GM13976 (cell line): ENCODE measurements around the gene RRAS2.

Source experiments
- DNase-seq: peaks from one replicate; pipeline ENCODE4 v3.0.0; 2012; ENCODE audit warnings: low spot score
- CTCF ChIP-seq: IDR thresholded peaks from 2 replicates; pipeline ENCODE4 v1.5.1; 2012; ENCODE audit warnings: borderline replicate concordance, mild to moderate bottlenecking; ENCODE audit not compliant: insufficient read depth; ENCODE audit errors: extremely low read depth, missing control alignments, control extremely low read depth
- in situ Hi-C: fragments of 300-500 bp; cut with MboI; formaldehyde crosslinking; loops from one replicate; pipeline ENCODE4 v1.12.0; 2022; ENCODE audit warnings: low sequenced_read_pairs, mixed read lengths, inconsistent platforms; ENCODE audit not compliant: unreplicated experiment

The RRAS2 gene

DNA sequence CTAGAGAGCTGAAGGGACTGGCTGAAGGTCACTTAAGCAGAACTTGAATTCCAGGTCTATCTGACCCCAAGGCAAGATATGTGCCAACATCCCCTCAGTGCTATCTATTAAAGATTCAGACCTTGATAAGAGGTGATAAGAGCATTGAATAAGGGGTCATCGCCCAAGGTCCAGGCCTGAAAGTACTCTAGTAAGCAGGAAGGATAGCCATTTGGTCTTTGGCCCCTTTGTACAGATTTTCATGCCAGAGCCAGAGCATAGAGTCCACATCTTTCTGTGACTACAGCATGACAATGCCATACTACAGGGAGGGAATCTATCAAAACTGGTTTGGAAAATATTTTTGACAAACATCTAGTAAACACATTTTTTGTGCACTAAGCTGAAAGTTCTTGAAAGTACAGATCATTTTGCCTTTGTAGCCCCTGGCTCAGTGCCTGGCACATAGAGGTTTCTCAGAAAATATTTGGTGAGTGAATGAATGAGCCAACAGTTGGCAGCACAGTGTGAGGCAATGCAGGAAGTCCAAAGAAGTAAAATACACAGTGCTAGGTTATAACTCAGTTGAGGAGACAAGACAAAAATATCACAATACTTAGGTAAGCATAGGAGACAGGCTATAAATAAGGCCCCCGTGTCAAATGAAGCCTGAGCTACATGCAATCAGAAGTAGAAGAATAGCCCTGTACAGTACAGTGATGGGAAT is 15.1 kb upstream of the RRAS2 start:
- in situ Hi-C loops, result no loop called here
- DNase-seq, result no peak
- TF ChIP-seq CTCF, result no peak

DNA sequence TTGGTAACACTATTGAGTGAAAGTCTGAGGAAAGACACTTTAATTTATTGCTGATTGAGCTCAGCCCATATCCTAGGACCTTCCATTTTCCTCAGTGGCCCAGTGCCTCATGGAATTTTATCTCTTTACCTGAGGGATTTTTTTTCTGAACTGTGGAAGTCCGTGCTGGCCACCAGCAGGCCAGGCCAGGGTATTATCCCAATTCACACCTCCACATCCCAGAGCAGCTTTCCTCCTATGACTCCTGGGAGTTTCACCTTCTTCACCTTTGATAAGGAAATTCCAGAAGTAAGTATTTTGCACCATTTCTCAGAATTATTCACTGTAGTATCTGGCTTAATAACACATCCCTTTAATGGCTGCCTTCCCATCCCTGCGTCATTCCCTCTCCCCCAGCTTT is 13.0 kb upstream of the RRAS2 start:
- no peak for DNase-seq
- in situ Hi-C loops, result no loop called here
- TF ChIP-seq CTCF, result no peak

- in situ Hi-C loops, result no loop called here
- DNase-seq, result no peak
- TF ChIP-seq CTCF, result no peak
These were observed 12.3 kb upstream of the RRAS2 start for GRCh38 chr11:14371249-14371648.

DNA sequence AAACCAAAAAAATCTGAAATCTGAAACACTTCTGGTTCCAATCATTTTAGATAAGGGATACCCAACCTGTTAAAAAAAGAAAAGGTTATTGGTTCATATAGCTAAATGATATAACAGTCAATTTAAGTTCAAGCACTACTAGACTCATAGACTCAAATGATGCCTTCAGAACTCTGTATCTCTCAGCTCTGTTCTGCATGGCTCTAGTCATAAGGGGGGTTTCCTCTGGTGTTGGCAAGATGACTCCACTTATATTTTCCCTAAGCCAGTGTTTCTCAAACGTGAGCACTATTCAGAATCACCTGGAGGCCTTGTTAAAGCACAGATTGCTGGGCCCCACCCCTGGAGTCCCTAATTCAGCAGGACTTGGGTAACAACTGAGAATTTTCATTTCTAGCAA is 11.5 kb upstream of the RRAS2 start:
- TF ChIP-seq CTCF, result no peak
- in situ Hi-C loops, result no loop called here
- DNase-seq, result no peak

- TF ChIP-seq CTCF, result no peak
- in situ Hi-C loops, result no loop called here
- no peak for DNase-seq
These were observed 10.6 kb upstream of the RRAS2 start for GRCh38 chr11:14369598-14369997.

DNA sequence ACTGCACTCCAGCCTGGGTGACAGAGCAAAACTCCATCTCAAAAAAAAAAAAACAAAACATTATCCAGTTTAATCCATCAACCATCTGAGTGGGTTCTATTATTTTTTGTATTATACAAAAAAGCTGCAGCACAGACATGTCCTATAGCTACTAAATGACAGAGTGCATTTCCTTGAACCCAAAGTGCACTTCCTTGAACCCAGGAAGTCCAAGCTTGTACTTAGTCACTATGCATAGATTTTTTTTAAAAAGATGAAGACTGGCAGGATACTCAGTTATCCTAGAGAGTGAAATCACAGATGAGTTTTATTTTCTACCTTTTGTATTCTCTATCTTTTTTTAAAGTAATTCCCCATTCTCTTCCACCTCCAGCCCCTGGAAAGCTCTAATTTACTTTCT is 8.0 kb upstream of the RRAS2 start:
- no peak for DNase-seq
- in situ Hi-C loops, result no loop called here
- no peak for TF ChIP-seq CTCF

DNA sequence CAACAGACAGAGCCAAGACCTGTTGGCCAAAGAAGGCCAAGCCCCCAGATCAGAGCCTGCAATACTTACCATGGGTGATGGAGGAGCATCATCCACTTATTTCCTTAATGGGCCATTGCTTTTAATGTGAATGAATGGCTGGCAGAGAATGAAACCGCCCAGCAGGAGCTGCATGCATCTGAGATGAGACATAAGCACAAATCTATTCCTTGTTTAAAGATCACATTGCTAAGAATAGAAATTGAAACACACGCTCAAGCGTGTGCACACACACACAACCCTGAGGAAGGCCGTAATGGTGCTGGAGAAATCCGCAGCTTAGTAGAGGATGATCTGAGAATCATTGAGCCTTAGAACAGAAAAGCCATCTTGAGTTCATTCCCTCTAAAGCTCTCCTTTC is 5.3 kb upstream of the RRAS2 start:
- in situ Hi-C loops, result no loop called here
- TF ChIP-seq CTCF, result no peak
- no peak for DNase-seq
